ENCODE data around the gene SMURF1. TPM values are rescaled to one million over a fixed set of nuclear protein-coding genes. Genes with fewer than 3 reads are reported as not detected.

SMURF1 gene
- total RNA-seq, 4 donors from 2014 or later: 28.2 to 35.4 (median 31.1) TPM

- H3K27me3 ChIP-seq: no peaks in the 10 kb centered on the region
- H3K36me3 ChIP-seq: peaks cover 2 to 100% (median 34%) of the 10 kb centered on the region in 3 donors
- H3K9me3 ChIP-seq: no peaks in the 10 kb centered on the region
- H3K4me1 ChIP-seq: no peaks in the 10 kb centered on the region
- TF ChIP-seq EP300 (IDR thresholded peaks at IDR 0.05) (no peak), CTCF (IDR thresholded peaks at IDR 0.05) (no peak), POLR2A (IDR thresholded peaks at IDR 0.05) (no peak)
- no peak overlapping the region for H3K27ac ChIP-seq
- 88 to 94% methylated on average over 15 to 16 of the region's 16 CpGs for WGBS, 2 donors
- no peak for DNase-seq (ENCODE audit: low spot score in 2 of 2)
- H3K4me3 ChIP-seq: no peak overlapping the region
Measured at GRCh38 chr7:98992076-98992475, 151.8 kb downstream of the SMURF1 start.

DNA sequence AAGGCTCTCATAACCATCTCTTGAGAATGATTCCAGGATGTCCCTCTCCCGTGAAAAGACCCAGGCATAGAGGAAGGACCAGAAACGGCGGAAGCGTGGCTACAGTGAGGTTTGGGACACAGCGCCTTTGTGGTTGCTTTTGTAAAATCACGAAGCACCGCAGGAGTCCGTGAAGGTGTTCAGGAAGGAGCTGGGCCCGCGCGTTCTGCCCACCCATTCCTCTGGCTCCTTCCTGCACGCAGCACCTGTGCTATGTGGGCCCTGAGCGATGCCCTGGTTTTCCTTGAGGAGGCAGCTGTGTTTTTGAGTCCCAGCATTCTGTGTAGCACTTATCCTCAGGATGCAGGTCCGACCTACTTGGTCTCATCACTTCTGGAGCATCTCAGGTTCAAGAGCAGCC is 152.8 kb downstream of the SMURF1 start:
- TF ChIP-seq EP300 (IDR thresholded peaks at IDR 0.05) (no peak), POLR2A (IDR thresholded peaks at IDR 0.05) (no peak), CTCF (IDR thresholded peaks at IDR 0.05) (no peak)
- peaks cover under 1 to 100% (median 35%) of the 10 kb centered on the region in 3 donors for H3K36me3 ChIP-seq
- no peak for DNase-seq (ENCODE audit: low spot score in 2 of 2)

DNA sequence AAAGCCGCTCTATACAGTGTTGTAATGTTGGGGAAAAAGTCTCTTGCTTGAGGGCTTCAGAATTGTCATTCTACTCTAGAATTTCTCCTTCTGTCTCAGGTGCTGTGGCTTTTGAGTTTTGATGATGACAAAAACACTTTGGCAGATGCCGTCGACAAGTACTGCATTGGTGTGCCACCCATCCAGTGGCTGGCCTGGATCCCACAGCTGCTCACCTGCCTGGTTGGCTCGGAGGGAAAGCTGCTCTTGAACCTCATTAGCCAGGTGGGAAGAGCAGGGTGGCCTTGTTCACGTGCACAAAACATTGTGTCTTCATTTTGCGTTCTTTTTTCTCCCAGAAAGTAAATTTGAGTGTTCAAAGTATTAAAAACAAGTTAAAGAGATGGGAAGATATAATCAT is 153.6 kb downstream of the SMURF1 start:
- Histone ChIP-seq H3K4me1 (no peaks in the 10 kb centered on the region), H3K4me3 (no peak overlapping the region), H3K9me3 (peaks cover 0 to 4% (median 0%) of the 10 kb centered on the region in 4 donors), H3K27me3 (no peaks in the 10 kb centered on the region), H3K27ac (no peak overlapping the region), H3K36me3 (peaks cover 0 to 100% (median 43%) of the 10 kb centered on the region in 3 donors)
- DNase-seq (ENCODE audit: low spot score in 2 of 2): no peak
- 95 to 98% methylated on average over 6 of the region's 6 CpGs for WGBS, 2 donors
- TF ChIP-seq CTCF (IDR thresholded peaks at IDR 0.05) (no peak), POLR2A (IDR thresholded peaks at IDR 0.05) (no peak), EP300 (IDR thresholded peaks at IDR 0.05) (no peak)

More for the DNA sequence above, 152.8 kb downstream of the SMURF1 start:
- Histone ChIP-seq H3K4me3 (no peak overlapping the region), H3K27me3 (no peaks in the 10 kb centered on the region), H3K27ac (no peak overlapping the region), H3K4me1 (no peaks in the 10 kb centered on the region), H3K9me3 (no peaks in the 10 kb centered on the region)
- 84 to 94% methylated on average over 14 of the region's 14 CpGs for WGBS, 2 donors

DNA sequence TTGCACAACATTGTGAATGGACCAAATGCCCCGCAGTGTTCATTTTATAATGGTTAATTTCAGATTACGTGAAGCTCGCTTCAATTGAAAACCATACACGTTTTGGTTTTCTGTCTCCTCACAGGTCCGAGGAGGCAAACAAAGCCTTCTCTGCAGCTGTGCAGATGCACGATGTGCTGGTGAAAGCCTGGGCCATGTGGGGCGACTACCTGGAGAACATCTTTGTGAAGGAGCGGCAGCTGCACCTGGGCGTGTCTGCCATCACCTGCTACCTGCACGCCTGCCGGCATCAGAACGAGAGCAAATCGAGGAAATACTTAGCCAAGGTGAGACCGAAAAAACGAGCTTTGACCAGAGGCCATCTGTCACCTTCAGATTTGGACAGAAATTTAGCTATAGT is 155.3 kb downstream of the SMURF1 start:
- Histone ChIP-seq H3K27ac (no peak overlapping the region), H3K4me3 (no peak overlapping the region), H3K4me1 (no peaks in the 10 kb centered on the region), H3K36me3 (peaks cover 0 to 100% (median 52%) of the 10 kb centered on the region in 3 donors), H3K9me3 (peaks cover 0 to 4% (median 0%) of the 10 kb centered on the region in 4 donors), H3K27me3 (no peaks in the 10 kb centered on the region)
- no peak for DNase-seq (ENCODE audit: low spot score in 2 of 2)
- TF ChIP-seq CTCF (IDR thresholded peaks at IDR 0.05) (no peak), POLR2A (IDR thresholded peaks at IDR 0.05) (no peak), EP300 (IDR thresholded peaks at IDR 0.05) (no peak)
- 96% methylated on average over 15 of the region's 15 CpGs for WGBS, 2 donors

GRCh38 chr7:98985945-98986344 is 158.0 kb downstream of the SMURF1 start:
- TF ChIP-seq CTCF (IDR thresholded peaks at IDR 0.05) (no peak), POLR2A (IDR thresholded peaks at IDR 0.05) (no peak), EP300 (IDR thresholded peaks at IDR 0.05) (no peak)
- Histone ChIP-seq H3K4me1 (no peaks in the 10 kb centered on the region), H3K9me3 (peaks cover 0 to 4% (median 0%) of the 10 kb centered on the region in 4 donors), H3K4me3 (no peak overlapping the region), H3K36me3 (peaks cover 0 to 100% (median 48%) of the 10 kb centered on the region in 3 donors), H3K27ac (no peak overlapping the region), H3K27me3 (no peaks in the 10 kb centered on the region)
- DNase-seq (ENCODE audit: low spot score in 2 of 2): no peak
